ENCODE measurements around the gene EZR. TPM values are rescaled to one million over a fixed set of nuclear protein-coding genes. Genes with fewer than 3 reads are reported as not detected.

EZR gene
- total and polyA plus RNA-seq, 2 donors (not counting 1 experiment from before 2014, with no cell fraction given) = 227 to 945 TPM

GRCh38 chr6:158774717-158775449 lies 44.3 kb downstream of the EZR start:
- no peaks in the 10 kb centered on the region for H3K9me3 ChIP-seq (ENCODE audit: control extremely low read depth in 1 of 3, control insufficient read depth in 2 of 3, insufficient read depth in 1 of 3, low read length in 2 of 3)
- no peak for TF ChIP-seq EZH2 (IDR thresholded peaks at IDR 0.05; ENCODE audit: borderline replicate concordance, insufficient read depth, low read depth, low read length, poor library complexity, severe bottlenecking)
- TF ChIP-seq, protein P1, sequence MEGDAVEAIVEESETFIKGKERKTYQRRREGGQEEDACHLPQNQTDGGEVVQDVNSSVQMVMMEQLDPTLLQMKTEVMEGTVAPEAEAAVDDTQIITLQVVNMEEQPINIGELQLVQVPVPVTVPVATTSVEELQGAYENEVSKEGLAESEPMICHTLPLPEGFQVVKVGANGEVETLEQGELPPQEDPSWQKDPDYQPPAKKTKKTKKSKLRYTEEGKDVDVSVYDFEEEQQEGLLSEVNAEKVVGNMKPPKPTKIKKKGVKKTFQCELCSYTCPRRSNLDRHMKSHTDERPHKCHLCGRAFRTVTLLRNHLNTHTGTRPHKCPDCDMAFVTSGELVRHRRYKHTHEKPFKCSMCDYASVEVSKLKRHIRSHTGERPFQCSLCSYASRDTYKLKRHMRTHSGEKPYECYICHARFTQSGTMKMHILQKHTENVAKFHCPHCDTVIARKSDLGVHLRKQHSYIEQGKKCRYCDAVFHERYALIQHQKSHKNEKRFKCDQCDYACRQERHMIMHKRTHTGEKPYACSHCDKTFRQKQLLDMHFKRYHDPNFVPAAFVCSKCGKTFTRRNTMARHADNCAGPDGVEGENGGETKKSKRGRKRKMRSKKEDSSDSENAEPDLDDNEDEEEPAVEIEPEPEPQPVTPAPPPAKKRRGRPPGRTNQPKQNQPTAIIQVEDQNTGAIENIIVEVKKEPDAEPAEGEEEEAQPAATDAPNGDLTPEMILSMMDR (IDR thresholded peaks at IDR 0.05) = no peak
- Mint-ChIP-seq H3K4me1 (peaks cover 14% of the 10 kb centered on the region), H3K27ac (no peak overlapping the region), H3K4me3 (no peak overlapping the region), H3K27me3 (no peaks in the 10 kb centered on the region), H3K9me3 (ENCODE audit: insufficient read depth) (no peaks in the 10 kb centered on the region)
- H3K79me2 ChIP-seq (ENCODE audit: control insufficient read depth, insufficient read depth, low read length) = peaks cover 64% of the 10 kb centered on the region
- DNase-seq = no peak
- H2AFZ ChIP-seq (ENCODE audit: insufficient read depth, low read depth, low read length, poor library complexity, severe bottlenecking) = no peak overlapping the region
- H3K9ac ChIP-seq (ENCODE audit: low read length) = no peak overlapping the region
- POLR2A ChIA-PET = interaction anchor here (1.6 kb wide), 1 partner anchor 59 kb away, joined by 7 read pairs; no protein-coding TSS in a partner anchor
- WGBS (ENCODE audit: insufficient coverage) = 99% methylated on average over 14 of the region's 17 CpGs
- H3K4me3 ChIP-seq (ENCODE audit: control extremely low read depth in 1 of 5, extremely low read depth in 1 of 5, insufficient read depth in 1 of 5, low read depth in 2 of 5, low read length in 4 of 5) = no peak overlapping the region
- H3K4me1 ChIP-seq (ENCODE audit: control insufficient read depth in 2 of 2, insufficient read depth in 2 of 2, low read length in 2 of 2) = no peaks in the 10 kb centered on the region
- no peaks in the 10 kb centered on the region for H3K27me3 ChIP-seq (replicated peaks in 1 of 4; ENCODE audit: control extremely low read depth in 1 of 4, control insufficient read depth in 3 of 4, insufficient read depth in 4 of 4, low read length in 3 of 4)
- no peak overlapping the region for H3K4me2 ChIP-seq (replicated peaks; ENCODE audit: low read depth, low read length, poor library complexity, severe bottlenecking)
- H3K27ac ChIP-seq (ENCODE audit: low read length in 2 of 2) = no peak overlapping the region
- ATAC-seq (ENCODE audit: low read depth) = no peak
- peaks cover 24 to 97% of the 10 kb centered on the region in 2 experiments for H3K36me3 ChIP-seq (replicated peaks in 1 of 2; ENCODE audit: control extremely low read depth in 1 of 2, control insufficient read depth in 1 of 2, extremely low read depth in 1 of 2, insufficient read depth in 2 of 2, low read length in 1 of 2)
- intact Hi-C loops (cut with micrococcal nuclease) = loop anchor here (5.0 kb wide), 1 partner anchor 32 kb away; no protein-coding TSS in a partner anchor
- CTCF ChIA-PET = interaction anchor here (1.4 to 2.1 kb wide), 3 partner anchors 34 to 198 kb away, joined by 4 to 9 read pairs (median 6); no protein-coding TSS in a partner anchor
- peaks cover 98% of the 10 kb centered on the region for H4K20me1 ChIP-seq (ENCODE audit: control insufficient read depth, insufficient read depth, low read length, poor library complexity, severe bottlenecking)
